GM18870 (cell line): ENCODE data around the gene DSCAM.

Experiments used
- ATAC-seq: cut with Tn5 transposase; IDR thresholded peaks from one replicate; pipeline ENCODE4 v1.9.1; 2021; ENCODE audit warnings: moderate library complexity; ENCODE audit not compliant: unreplicated experiment

The DSCAM gene

DNA sequence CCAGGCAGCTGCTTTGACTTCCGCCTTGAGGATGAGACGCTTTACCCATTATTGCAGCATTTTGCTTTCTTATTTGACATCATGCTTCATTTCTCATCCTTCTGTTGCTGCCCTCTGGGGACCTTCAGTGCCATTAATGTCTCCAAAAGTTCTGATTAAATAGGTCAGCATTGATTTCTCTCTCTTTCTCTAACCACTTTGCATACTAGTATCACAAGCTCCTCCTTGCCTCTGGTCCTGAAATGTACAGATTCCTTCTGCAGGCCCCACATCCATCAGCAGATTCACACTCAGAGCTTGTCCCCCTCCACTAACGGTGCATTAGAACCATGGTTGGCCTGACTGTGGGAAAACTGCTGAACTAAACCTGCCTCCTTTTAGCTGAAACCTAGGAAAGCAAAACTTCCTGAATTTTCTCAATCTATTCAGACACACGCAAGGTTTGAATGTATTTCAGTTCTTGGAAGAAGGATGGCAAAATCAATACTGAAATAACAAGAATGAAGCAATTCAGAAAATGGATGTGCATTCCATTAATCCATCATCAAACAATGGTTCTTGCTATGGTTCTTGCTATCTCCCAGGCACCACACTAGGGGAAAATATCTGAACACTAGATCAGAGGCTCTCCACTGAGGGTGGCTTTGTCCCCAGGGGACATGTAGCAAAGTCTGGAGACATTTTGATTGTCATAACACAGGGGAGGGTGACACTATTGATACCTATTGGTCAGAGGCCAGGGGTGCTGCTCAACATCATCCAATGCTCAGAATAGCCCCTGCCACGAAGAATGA is 825.2 kb downstream of the DSCAM start:
- ATAC-seq, result no peak

DNA sequence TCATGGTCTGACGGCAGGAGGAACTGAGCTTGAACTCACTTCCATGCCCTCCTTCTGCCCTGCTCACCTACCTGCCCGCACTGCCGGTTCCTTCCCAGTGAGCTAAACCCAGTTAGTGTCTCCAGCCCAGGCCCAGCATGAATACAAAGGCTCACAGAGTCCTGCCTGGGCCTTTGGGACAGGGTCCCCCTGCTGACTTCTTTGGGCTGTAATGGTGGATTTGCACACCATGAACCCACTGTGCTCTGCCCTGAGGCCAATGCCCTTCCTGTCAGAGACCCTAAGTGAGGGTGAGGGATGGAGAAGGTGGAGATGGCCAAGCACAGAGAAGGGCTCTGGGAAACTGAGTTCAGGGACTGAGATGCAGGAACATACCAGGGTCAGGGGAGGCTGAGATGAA is 826.3 kb downstream of the DSCAM start:
- no peak for ATAC-seq

DNA sequence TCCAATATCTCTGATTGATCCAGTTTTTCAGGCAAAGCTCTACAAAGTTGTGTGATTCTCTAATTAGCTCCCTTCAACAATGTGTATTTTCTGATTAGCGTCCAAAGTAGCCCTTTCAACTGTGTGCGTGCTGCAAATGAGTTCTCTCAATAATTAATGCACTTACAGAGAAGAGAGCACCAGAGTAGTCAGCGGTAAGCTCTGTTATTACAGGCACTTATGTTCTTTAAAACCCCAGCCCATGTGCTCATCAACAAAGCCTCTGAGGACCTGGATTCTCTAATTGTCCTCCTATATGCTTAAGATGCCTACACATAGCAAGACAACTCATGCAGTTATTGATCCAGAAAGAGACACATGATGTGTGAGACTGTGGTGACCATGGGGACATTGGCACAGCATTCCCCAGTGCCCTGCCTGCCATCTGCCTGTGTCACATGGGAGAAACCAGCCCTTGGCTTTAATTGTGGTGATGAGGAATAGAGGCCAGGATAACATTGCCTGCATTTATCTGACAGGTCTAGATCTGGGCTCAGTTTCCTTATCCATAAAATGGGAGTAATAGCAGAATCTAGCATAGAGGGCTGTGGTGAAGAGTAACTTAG is 828.0 kb downstream of the DSCAM start:
- ATAC-seq, result no peak

DNA sequence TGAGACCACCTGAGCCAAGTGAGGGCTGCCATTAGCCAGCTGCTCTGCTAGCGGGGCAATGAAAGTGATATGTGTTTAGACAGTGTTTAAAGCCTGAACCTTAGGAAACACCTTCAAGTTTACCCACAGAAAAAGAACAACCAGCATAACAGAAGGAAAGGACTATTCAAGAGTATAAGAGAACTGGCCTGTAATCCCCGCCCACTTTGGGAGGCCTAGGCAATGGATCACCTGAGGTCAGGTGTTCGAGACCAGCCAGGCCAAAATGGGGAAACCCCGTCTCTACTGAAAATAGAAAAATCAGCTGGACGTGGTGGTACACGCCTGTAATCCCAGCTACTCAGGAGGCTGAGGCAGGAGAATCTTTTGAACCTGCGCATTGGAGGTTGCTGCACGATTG is 830.3 kb downstream of the DSCAM start:
- no peak for ATAC-seq

DNA sequence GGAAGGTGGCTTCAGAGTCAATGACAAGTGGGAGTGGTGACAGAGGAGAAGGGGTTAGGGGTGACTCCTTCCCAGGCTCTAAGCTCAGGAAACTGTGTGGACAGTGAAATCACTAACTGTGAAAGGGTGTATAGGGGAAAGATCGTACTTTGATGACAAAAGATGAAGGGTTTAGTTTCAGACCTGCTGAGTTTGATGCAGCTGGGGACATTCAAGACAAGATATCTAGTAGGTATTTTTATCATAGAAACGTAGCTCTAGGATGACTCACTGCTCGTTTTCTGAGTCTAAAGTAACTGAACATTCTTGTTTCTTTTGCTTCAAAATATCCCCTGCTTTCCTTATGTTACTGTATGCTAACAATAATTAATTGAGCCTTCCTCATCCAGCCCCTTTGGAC is 830.7 kb downstream of the DSCAM start:
- ATAC-seq, result no peak

DNA sequence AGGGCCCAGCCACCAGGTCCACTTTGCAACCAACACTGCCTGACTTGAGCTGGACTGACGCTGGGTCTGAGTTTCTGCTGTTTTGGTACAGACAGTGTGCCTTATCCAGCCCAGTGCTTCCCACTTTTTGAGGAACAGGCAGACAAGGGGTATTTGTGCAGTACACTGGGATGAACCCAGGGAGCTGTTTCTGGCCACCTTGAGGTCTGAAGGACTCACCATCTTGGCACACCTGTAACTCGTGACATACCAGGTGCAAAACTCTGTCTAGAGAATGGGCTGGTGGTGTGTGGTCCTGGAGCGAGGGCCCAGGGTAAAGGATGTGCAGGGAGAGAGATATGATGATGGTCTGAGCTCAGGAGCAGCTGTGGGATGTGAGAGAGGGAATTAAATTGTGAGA is 831.1 kb downstream of the DSCAM start:
- ATAC-seq, result no peak

DNA sequence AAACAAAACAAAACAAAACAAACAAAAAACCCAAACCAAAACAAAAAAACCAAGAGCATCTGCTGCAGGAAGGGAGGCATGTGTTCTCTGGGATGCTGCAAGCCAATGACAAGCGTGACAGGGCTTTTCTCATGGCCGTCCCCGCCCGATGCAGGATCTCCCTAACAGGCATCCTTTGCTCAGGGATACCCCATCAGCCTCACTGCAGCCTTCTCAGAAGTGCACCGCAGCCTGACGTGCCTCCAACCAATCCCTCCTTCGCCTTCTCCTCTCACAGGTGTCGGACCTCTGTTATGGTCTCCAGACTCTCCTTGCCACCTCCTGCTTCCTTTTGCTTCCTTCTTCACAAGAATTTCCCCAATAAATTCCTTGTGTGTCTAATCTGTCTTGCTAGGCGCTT is 832.6 kb downstream of the DSCAM start:
- no peak for ATAC-seq

DNA sequence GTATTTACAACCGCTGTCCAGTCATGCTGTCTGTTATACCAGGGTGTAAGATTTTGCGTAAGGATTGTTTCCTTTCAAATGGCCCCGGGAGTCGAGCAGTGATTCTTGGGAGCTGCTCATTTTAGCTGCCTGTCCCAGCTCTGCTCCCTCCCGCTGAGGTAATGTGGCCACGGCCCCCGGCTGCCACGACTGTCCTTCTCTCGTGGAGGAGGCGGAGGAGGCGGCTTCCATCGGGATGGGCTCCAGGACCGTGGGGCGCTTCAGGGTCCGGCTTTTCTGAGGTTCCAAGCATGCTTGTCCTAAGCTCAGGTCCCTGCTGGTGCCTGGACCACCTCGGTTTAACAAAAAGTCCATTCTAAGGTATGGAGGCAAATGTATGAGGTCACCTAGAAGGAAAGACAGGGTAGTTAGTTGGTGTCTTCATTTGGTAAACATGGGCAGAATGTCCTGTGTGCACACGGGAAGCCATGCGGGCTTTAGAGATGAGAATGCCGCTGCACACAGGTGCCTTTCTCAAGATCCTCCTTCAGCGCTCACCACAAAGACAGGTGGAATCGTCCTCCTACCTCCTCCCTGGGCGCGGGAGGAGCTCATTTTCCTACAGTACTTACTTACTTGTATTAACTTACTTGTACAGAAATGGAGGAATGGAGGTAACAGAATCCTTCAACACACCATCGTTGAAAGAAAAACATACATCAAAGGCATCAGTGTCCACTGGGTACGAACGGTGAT is 833.8 kb downstream of the DSCAM start:
- ATAC-seq, result no peak

DNA sequence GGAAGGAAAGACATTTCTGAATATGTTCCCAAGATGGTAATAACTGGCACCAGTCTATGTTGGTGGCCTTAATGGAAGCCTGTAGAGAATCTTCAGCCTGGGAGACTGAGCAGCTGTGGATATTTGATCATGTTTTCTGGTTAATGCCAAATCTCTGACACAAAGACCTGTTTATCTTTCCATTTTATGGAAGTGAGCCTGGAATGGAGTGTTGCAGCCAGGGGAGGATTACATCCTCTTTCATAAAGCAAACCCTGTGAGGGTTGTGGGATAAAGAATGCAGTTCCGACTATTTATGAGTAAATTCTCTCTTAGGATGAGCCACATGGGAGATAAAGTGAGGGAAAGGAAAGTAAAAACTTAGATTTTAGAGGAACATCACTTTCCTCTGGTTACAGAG is 835.6 kb downstream of the DSCAM start:
- no peak for ATAC-seq

DNA sequence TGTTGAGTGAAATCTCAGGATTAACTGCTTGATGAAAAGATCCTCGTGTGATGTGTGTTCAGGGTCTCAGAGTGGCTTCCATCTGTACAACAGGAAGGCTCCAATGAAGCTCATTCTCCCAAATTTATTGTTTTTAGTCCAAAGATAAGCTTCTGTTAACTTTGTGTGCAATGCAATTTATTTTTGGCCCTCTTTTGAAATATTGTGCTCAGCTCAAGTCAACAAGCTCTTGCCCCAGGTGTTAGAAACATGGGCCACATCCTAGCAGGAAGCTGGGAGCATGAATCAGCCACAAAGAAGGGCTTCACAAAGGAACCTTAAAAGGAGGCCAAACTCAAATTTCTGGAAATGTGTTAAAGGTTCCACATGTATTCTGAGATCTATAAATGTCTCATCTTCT is 844.0 kb downstream of the DSCAM start:
- no peak for ATAC-seq

DNA sequence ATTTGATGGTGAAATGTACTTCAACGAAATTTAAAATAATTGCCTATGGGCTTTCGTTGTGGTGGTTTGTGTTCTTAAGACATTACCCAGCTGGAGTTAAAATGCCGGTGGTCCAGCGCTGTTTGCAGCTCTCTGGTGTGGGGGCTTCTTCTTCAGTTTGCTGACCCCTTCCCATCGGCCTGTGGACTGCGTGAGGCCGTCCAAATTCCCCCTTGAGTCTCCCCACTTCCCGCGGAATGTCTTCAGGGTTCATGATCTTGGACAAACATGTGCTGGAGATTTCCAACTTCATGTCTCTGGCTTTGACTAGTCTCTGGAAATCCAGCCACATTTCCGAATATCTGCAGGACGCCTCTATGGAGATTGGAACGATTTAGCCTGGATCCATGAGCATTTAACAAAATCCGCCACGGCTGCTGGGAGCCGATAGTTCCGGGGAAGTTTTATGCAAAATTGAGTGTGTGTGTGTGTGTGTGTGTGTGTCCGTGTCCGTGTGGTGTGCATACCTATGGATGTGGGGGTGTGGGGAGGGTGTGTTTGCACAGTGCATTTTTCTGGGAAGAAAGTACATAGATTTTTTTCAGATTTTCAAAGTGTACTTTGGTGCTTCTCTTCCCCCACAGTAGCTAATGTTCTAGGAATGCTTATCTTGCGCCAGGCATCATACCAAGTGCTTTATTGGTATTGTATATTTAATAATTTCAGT is 862.5 kb downstream of the DSCAM start:
- no peak for ATAC-seq

DNA sequence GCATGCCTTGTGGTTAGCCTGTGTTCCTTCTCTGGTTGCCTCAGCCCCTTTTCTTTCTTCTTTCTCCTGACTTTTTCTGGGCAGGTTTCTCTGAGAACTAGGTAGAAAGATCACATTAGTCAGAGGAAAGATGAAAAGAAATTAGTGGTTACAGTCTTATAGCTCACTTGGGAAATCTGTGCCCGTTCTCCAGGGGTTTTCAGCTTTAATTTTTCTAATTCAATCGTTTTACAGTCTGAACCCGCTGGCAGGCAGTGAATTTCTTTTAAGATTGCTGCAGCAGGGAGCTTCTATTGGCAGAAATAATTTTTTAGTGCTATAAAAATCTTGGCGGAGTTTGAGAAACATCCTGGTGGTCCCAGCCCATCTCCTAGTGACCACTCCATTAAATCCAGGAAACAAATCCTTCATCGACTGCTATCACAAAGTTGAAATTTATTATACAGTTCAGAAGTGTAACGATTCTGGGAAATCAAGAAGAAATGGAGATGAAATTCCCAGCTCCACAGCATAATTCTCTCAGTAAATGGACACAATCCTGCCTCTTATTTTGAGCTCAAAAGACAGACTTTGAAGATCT is 866.6 kb downstream of the DSCAM start:
- ATAC-seq, result no peak

DNA sequence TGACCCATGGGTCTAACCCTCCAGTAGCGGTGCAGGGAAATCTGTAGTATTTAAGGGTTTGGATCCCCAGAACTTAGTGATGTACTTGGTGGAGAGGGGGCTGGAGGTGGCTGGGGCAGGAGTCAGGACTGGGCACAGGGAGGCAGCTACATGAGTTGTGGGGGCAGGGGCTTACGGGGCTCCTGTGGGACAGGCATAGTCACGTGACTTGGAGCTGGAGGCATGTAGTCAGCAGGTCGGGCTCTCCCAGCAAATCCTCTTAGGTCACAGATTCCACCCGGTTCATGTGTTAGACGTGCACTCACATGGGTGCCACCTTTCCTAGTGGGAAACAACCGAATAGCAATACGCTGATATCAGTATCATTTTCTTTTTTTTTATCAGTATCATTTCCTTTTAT is 867.6 kb downstream of the DSCAM start:
- no peak for ATAC-seq

DNA sequence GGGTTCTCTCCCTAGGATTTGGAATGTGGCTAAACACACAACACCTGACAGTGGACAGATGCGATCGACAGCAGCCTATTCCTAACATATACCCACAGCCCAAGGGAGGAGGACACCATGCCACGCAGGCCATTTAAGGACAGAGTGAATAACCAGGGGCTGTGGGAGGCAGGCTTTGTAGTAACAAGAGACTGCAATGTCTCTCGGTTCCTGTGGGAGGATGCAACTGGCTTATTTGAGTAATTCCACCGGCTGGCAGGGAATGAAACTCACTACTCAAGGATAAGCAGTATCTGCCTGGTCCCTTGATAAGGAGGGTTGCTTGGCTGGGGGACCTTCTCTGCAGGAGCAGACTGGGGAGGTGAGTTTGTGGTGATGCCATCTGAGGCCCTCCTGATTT is 870.2 kb downstream of the DSCAM start:
- ATAC-seq, result no peak

DNA sequence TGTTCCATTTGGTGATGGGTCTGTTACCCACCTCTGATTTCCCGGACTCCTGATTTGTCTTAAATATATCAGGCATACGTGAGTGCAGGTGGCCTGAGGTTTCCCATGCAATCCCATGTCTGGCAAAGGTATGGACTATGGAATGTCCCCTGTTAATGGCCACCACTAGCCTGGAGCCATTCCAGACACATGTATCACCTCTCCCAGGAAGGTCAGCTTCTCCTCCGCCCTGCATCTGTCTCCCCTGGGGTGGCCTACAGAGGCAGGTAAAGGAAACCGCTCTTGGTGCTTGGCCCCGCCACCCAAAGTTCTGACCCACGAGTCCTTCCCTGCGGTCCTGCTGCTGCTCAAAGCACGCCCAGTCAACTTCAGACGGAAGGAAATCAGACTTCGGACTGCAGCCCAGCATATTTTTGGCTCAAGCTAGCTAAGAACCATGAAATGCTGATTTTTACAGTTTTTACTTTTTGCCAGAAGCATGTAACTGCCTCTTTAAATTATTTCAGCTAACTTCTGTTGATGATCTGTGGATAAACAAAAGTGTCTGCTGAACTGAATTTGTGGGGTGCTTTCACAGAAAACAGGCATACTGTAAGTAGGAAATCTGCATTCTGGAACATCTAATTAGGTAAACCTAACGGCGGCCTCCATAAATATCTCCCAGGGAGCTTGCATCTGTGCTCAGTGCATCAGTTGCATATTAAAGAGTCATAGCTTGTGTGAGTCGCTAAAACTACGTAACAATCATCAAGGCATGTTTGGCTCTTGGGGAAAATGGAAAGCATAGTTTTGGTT is 873.8 kb downstream of the DSCAM start:
- ATAC-seq, result no peak

DNA sequence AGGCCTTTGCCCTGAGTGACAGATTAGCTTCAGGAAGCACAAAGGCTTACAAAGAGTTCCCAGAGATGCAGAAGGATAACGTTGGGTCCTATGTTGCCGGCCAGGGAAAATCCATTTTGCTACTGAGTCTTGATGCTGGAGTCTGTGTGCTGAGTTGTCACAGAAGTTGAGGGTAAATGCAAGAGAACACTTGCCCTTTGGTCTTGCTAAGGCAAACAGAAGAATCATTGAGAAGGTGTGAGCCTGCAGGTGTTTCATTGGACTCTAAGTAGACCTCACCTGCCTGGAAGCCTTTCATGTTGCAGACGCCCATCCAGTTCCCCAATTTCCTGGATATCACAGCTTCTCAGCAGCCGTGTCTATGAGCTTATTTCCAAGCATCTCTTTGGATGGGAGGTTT is 874.5 kb downstream of the DSCAM start:
- no peak for ATAC-seq

DNA sequence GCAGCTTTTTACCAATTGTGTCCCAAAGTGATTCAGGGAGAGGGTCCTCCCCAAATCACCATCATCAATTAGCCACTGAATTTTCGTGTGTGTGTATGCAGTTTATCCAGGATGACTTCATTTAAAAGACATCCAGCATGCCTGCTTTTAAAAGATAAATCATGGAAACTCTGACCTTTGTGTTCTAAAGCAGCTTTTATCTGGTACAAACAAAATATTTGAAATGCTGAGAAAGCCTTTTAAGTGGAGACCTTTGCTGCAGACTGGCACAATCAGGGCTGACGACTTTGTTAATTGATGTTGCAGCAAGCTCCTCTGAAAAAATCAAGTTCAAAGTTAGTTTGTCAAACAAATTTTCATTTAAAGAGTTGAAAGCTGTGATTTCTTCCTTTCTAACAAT is 875.0 kb downstream of the DSCAM start:
- ATAC-seq, result no peak

DNA sequence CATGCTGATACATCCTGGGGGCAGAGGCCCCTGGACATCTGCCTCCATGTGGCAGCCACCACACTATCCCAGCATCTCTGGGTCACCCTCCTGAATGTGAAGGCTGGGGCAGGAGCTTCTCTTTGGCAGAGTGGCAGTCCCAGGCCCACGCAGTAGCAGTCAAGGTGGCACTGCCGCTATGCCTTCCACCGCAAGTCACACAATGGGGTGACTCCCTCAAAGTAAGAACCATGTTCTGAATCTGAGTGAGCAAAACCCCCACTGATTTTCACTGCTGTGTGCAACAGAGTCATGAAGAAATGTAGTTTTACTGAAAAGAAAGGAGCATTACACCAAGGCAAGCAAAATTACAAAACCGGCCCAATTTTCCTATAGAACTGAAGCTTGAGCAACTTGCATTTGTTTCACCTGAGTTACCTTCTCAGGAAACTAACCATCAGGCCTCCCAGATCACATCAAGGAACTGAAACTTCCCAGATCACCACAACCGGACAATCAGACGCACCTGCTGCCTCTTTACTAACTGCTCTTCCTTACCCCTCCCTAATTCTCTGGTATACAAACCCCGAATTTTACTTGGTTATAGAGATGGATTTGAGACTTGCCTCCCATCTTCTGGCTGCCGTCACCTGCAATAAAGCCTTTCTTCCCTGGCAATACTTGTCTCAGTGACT is 877.1 kb downstream of the DSCAM start:
- no peak for ATAC-seq

DNA sequence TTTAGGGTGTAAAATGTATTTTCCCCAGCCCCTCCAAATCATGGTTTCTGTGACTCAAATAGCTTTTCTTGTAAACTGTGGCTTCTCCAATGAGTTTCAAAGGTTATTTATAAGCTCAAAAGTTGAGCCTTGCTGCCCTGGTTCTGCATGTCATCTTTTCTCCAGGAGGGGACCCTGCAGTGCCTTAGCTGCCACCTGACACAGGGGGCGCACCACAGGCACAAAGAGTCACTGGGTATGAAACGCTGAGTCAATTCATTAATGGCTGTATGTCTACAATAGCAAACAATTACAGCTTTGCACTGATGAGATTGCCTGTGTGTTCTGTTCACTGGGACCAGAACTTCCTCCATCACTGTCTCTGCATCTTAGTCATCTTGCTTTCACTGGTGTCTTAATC is 878.9 kb downstream of the DSCAM start:
- ATAC-seq, result no peak

DNA sequence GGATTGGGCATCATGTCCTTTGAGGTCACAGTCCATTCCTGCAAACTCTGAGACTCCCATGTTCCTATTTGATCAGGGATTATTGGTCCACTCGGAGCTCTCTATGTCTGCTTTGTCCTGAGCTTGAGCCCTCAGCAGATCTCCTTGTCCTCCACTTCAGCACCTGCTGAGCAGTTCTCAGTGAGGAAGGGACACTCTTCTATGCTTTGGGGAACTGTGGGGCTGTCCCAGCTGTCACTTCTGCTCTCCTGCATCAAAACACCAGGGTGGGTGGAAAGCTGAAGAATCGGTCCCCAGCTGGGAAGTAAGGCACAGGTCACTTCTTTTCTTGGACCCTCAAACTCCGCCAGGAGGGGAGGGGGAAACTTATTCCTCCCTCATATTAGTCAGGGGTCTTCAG is 880.2 kb downstream of the DSCAM start:
- ATAC-seq, result no peak
